OCI-LY1 (cell line): ENCODE measurements around the gene MRGPRX2.

Source experiments
- H2AFZ ChIP-seq: fragments of 200-600 bp; sonication (generic), shearing (Covaris generic); 2 replicates; pipeline ENCODE4 v1.6.0; 2014; ENCODE audit warnings: antibody characterized with exemption, mild to moderate bottlenecking, low read length
- H3F3A ChIP-seq: fragments of 200-600 bp; sonication (generic), shearing (Covaris generic); 2 replicates; pipeline ENCODE4 v1.6.0; 2014; ENCODE audit warnings: mild to moderate bottlenecking, antibody characterized with exemption, low read length, moderate library complexity; ENCODE audit not compliant: insufficient read depth
- H3K27ac ChIP-seq: fragments of 200-600 bp; sonication (generic); 2 replicates; pipeline ENCODE4 v1.5.1; 2014; ENCODE audit warnings: low read length, mixed run types, mild to moderate bottlenecking, low read depth; ENCODE audit not compliant: poor library complexity, severe bottlenecking
- H3K27me3 ChIP-seq: fragments of 200-600 bp; sonication (generic); 2 replicates; pipeline ENCODE4 v1.6.0; 2014; ENCODE audit warnings: antibody characterized with exemption, mild to moderate bottlenecking, low read length, moderate library complexity; ENCODE audit not compliant: insufficient read depth
- H3K36me3 ChIP-seq: fragments of 200-600 bp; sonication (generic); 2 replicates; pipeline ENCODE4 v1.6.1; 2014; ENCODE audit warnings: mild to moderate bottlenecking, antibody characterized with exemption, low read length, moderate library complexity, mixed read lengths; ENCODE audit not compliant: insufficient read depth
- H3K4me1 ChIP-seq: fragments of 200-600 bp; sonication (generic); 2 replicates; pipeline ENCODE4 v1.5.1; 2014; ENCODE audit warnings: mild to moderate bottlenecking, low read length, moderate library complexity; ENCODE audit not compliant: insufficient read depth, severe bottlenecking
- H3K4me2 ChIP-seq: fragments of 200-600 bp; sonication (generic), shearing (Covaris generic); 2 replicates; pipeline ENCODE4 v1.6.1; 2014; ENCODE audit warnings: low read length
- H3K4me3 ChIP-seq: fragments of 200-600 bp; sonication (generic); 2 replicates; pipeline ENCODE4 v1.5.1; 2014; ENCODE audit warnings: low read length, low read depth, mild to moderate bottlenecking, mixed read lengths; ENCODE audit not compliant: poor library complexity, severe bottlenecking
- H3K79me2 ChIP-seq: fragments of 200-600 bp; shearing (Covaris generic); 2 replicates; pipeline ENCODE4 v1.6.1; 2016; ENCODE audit warnings: mixed run types, low read length, mixed read lengths; ENCODE audit not compliant: insufficient read depth
- H3K9ac ChIP-seq: fragments of 200-600 bp; sonication (generic), shearing (Covaris generic); 2 replicates; pipeline ENCODE4 v1.6.1; 2014; ENCODE audit warnings: mild to moderate bottlenecking, low read length, mixed read lengths
- H3K9me2 ChIP-seq: fragments of 200-600 bp; sonication (generic), shearing (Covaris generic); 2 replicates; pipeline ENCODE4 v1.6.1; 2014; ENCODE audit warnings: low read depth, mild to moderate bottlenecking, low read length, mixed read lengths
- H3K9me3 ChIP-seq: fragments of 200-600 bp; shearing (Covaris generic); 2 replicates; pipeline ENCODE4 v1.6.1; 2014; ENCODE audit warnings: low read length, mixed read lengths
- H4K20me1 ChIP-seq: fragments of 200-600 bp; sonication (generic), shearing (Covaris generic); 2 replicates; pipeline ENCODE4 v1.6.0; 2016; ENCODE audit warnings: mild to moderate bottlenecking, low read length; ENCODE audit not compliant: insufficient read depth
- EZH2 ChIP-seq: fragments of 200-600 bp; sonication (generic), shearing (Covaris generic); IDR thresholded peaks from 2 replicates; pipeline ENCODE4 v1.8.0; 2017; ENCODE audit warnings: borderline replicate concordance, mixed run types, mild to moderate bottlenecking, antibody characterized with exemption, low read length, moderate library complexity, mixed read lengths
- TF ChIP-seq, protein P1 (sequence below): fragments of 200-600 bp; sonication (generic), shearing (Covaris generic); IDR thresholded peaks from 2 replicates; pipeline ENCODE4 v1.5.1; 2017; ENCODE audit warnings: mild to moderate bottlenecking, antibody characterized with exemption, low read length, moderate library complexity, mixed read lengths

Gene MRGPRX2

GRCh38 chr11:19093976-19094375 lies 33.5 kb upstream of the MRGPRX2 start:
- H3K79me2 ChIP-seq = no peaks in the 10 kb centered on the region
- no peak overlapping the region for H3K4me2 ChIP-seq

DNA sequence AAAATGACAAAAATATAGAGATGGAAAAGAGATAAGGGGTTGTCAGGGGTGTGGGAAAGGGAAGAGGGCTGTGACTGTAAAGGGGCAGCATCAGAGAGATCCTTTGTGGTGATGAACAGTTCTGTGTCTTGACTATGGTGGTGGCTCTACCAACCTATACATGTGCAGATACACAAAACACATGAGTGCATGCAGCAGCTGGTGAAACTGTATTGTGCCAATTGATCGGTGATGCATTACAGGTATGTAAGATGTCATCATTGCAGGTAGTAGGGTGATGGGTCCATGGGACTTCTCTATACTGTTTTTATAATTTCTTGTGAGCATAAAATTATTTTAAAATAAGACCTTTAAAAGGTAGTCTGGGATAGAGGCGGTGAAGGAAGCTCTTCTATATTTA lies 32.3 kb upstream of the MRGPRX2 start:
- H3K36me3 ChIP-seq = no peaks in the 10 kb centered on the region
- H3F3A ChIP-seq = no peaks in the 10 kb centered on the region
- H3K4me3 ChIP-seq = no peak overlapping the region
- H3K9ac ChIP-seq = no peak overlapping the region
- H3K4me1 ChIP-seq = no peaks in the 10 kb centered on the region
- H2AFZ ChIP-seq = no peak overlapping the region
- TF ChIP-seq, protein P1, sequence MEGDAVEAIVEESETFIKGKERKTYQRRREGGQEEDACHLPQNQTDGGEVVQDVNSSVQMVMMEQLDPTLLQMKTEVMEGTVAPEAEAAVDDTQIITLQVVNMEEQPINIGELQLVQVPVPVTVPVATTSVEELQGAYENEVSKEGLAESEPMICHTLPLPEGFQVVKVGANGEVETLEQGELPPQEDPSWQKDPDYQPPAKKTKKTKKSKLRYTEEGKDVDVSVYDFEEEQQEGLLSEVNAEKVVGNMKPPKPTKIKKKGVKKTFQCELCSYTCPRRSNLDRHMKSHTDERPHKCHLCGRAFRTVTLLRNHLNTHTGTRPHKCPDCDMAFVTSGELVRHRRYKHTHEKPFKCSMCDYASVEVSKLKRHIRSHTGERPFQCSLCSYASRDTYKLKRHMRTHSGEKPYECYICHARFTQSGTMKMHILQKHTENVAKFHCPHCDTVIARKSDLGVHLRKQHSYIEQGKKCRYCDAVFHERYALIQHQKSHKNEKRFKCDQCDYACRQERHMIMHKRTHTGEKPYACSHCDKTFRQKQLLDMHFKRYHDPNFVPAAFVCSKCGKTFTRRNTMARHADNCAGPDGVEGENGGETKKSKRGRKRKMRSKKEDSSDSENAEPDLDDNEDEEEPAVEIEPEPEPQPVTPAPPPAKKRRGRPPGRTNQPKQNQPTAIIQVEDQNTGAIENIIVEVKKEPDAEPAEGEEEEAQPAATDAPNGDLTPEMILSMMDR = no peak
- no peak for TF ChIP-seq EZH2
- H3K4me2 ChIP-seq = no peak overlapping the region
- H3K27me3 ChIP-seq = no peaks in the 10 kb centered on the region
- H3K79me2 ChIP-seq = no peaks in the 10 kb centered on the region
- no peaks in the 10 kb centered on the region for H3K9me3 ChIP-seq
- H4K20me1 ChIP-seq = no peaks in the 10 kb centered on the region
- H3K9me2 ChIP-seq = no peaks in the 10 kb centered on the region
- H3K27ac ChIP-seq = no peak overlapping the region

More at GRCh38 chr11:19093976-19094375, 33.5 kb upstream of the MRGPRX2 start:
- H2AFZ ChIP-seq = no peak overlapping the region
- H3K4me3 ChIP-seq = no peak overlapping the region
- no peaks in the 10 kb centered on the region for H3K27me3 ChIP-seq
- TF ChIP-seq, protein P1 = no peak
- TF ChIP-seq EZH2 = no peak
- no peaks in the 10 kb centered on the region for H3K4me1 ChIP-seq
- H3F3A ChIP-seq = no peaks in the 10 kb centered on the region
- no peak overlapping the region for H3K27ac ChIP-seq
- no peaks in the 10 kb centered on the region for H3K9me3 ChIP-seq
- H3K9me2 ChIP-seq = no peaks in the 10 kb centered on the region
- H4K20me1 ChIP-seq = no peaks in the 10 kb centered on the region
- no peak overlapping the region for H3K9ac ChIP-seq
- H3K36me3 ChIP-seq = no peaks in the 10 kb centered on the region

DNA sequence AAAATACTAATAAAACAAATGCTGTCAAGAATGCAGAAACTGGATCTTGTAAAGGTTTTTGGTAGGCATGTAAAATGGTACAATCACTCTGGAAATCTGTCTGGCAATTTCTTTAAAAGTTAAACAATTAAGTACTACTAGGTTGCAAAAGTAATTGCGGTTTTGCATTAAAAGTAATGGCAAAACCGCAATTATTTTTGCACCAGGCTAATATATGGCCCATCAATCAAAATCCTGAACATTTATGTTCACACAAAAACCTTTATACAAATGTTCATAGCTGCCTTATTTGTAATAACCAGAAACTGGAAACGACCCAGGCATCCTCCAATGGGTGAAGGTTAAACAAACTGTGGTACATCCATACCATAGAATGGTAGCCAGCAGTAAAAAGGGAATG lies 31.8 kb upstream of the MRGPRX2 start:
- Histone ChIP-seq H3K36me3 (no peaks in the 10 kb centered on the region), H3F3A (no peaks in the 10 kb centered on the region), H3K9me2 (no peaks in the 10 kb centered on the region), H3K27me3 (no peaks in the 10 kb centered on the region), H3K4me3 (no peak overlapping the region), H3K79me2 (no peaks in the 10 kb centered on the region), H3K4me1 (no peaks in the 10 kb centered on the region), H4K20me1 (no peaks in the 10 kb centered on the region), H3K4me2 (no peak overlapping the region), H3K9ac (no peak overlapping the region), H3K27ac (no peak overlapping the region), H3K9me3 (no peaks in the 10 kb centered on the region), H2AFZ (no peak overlapping the region)
- TF ChIP-seq, protein P1 = no peak
- TF ChIP-seq EZH2 = no peak
